22Rv1 (cell line): Measurements from ENCODE around the gene GOLGA2.

Source experiments
- H3K27ac ChIP-seq: fragments of 450-650 bp; 2 replicates; pipeline ENCODE4 v1.5.1; 2017
- CTCF ChIP-seq: fragments of 450-650 bp; IDR thresholded peaks from 2 replicates; pipeline ENCODE4 v1.5.1; 2017; ENCODE audit warnings: mild to moderate bottlenecking
- ZFX ChIP-seq: fragments of 450-650 bp; IDR thresholded peaks from 2 replicates; pipeline ENCODE4 v1.6.1; 2017; ENCODE audit warnings: antibody characterized with exemption, borderline replicate concordance

The GOLGA2 gene

GRCh38 chr9:128213746-128214497 lies 61.9 kb downstream of the GOLGA2 start:
- no peak overlapping the region for H3K27ac ChIP-seq
- TF ChIP-seq ZFX = no peak
- TF ChIP-seq CTCF = no peak

GRCh38 chr9:128211981-128212281 lies 63.9 kb downstream of the GOLGA2 start:
- TF ChIP-seq ZFX (no peak), CTCF (no peak)
- no peak overlapping the region for H3K27ac ChIP-seq

GRCh38 chr9:128211186-128211980 lies 64.4 kb downstream of the GOLGA2 start:
- TF ChIP-seq ZFX = no peak
- TF ChIP-seq CTCF = no peak
- H3K27ac ChIP-seq = no peak overlapping the region

- TF ChIP-seq ZFX (no peak), CTCF (no peak)
These were observed 66.7 kb downstream of the GOLGA2 start for GRCh38 chr9:128208946-128209669.

GRCh38 chr9:128208386-128208785 lies 67.4 kb downstream of the GOLGA2 start:
- no peak overlapping the region for H3K27ac ChIP-seq

More at GRCh38 chr9:128208946-128209669, 66.7 kb downstream of the GOLGA2 start:
- no peak overlapping the region for H3K27ac ChIP-seq

More at GRCh38 chr9:128208386-128208785, 67.4 kb downstream of the GOLGA2 start:
- TF ChIP-seq ZFX (no peak), CTCF (no peak)
